Right ventricle myocardium superior (tissue), 1 donor: ENCODE measurements around the gene DPPA2. TPM values are rescaled to one million over a fixed set of nuclear protein-coding genes. Genes with fewer than 3 reads are reported as not detected.

Experiments
- ATAC-seq: fragments of 200-7000 bp; cut with Tn5 transposase; one replicate; pipeline ENCODE4 v1.9.1; 2020; ENCODE audit warnings: mild to moderate bottlenecking; ENCODE audit not compliant: poor library complexity
- DNase-seq: peaks from one replicate; pipeline ENCODE4 v3.0.0-alpha.2; 2020
- intact Hi-C: fragments of 100-400 bp; cut with DNase I; formaldehyde crosslinking; loops from one replicate; pipeline ENCODE4 v1.11.2; 2022
- total RNA-seq: library from RNA; stranded (reverse); fragmentation: NEBNext Ultra II Directional; extraction: Animal tissue kit (Norgen Biotek cat#: 25700); gene quantifications from one replicate; pipeline ENCODE4 v1.2.1, GENCODE V29; 2021
- donor health status: DM: no; HTN: yes; CAD: no; lungs with severe emphysema.

Gene DPPA2
- total RNA-seq, 1 donor from 2014 or later: not detected

DNA sequence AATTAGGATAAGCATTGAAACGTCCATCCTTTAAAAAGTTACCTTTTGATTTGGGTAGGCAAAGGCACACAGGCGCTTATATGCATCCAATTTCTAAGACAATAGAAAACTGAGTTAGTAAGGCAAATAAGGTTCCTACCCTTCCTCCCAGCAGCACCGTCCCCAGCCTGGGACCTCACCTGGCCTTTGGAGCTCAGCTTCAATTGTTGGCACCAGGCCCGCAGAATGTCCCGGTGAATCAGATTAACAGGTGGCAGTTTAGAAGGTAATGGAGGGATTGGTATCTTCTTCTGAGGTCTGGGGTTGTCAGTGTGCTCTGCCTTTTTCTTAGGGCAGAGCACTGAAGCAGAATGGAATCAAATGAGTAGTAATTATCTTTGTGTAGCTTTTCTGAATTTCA is 15.4 kb upstream of the DPPA2 start:
- intact Hi-C loops: no loop called here
- ATAC-seq (no peak), DNase-seq (no peak)

DNA sequence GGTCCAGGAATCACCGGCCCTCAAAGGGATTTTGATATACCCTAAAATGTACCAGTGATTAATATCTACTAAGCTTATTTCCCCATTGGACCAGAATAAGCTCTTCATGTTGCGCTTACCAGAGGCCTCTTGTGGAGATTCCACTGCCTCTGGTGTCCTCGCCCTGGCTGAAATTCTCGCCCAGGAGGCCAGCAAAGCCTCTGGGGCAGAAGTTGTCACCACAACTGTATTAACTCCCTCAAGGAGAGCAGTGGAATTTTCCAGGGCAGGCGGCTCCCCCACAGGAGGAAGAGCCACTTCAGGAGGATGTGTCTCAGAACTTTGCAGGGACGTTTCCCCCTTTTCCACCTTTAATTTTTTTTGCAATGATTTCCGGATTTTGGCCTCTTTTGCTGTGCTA is 14.1 kb upstream of the DPPA2 start:
- intact Hi-C loops: no loop called here

GRCh38 chr3:109328202-109328601 is 11.9 kb upstream of the DPPA2 start:
- intact Hi-C loops: no loop called here
- no peak for ATAC-seq

More for the DNA sequence above, 14.1 kb upstream of the DPPA2 start:
- ATAC-seq (no peak), DNase-seq (no peak)

DNA sequence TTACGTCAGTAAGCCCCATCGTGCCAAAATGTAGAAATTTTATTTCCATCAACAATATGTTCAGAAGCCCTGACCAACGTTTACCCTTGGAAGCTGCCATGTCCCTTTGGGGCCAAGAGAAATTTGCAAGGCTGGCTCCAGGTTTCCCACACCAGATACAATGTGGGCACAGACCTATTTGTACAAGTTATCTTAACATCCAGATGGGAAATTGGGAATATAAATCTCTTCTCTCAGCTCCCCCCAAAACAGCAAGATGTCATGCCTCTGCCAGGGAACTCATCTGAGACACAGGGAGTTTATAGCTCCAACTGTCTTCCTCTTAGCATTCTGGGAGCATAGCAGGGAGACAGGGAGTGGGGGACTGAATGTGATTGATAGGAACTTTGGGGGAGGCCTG is 9.3 kb upstream of the DPPA2 start:
- DNase-seq (no peak), ATAC-seq (no peak)
- intact Hi-C loops: no loop called here

More at GRCh38 chr3:109328202-109328601, 11.9 kb upstream of the DPPA2 start:
- DNase-seq: no peak

DNA sequence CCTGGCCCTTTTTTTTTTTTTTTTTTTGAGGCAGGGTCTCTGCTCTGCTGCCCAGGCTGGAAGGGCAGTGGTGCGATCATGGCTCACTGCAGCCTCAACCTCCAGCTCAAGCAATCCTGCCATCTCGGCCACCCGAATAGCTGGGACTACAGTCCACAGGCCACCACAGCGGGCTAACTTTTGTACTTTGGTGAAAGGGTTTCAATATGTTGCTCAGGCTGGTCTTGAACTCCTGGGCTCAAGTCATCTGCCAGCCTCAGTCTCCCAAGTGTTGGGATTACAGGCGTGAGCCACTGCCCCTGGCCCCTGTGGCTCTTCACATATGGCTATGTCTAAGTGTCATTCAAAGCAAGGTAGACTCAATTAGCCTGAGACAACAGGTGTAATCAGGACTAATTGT is 8.8 kb upstream of the DPPA2 start:
- intact Hi-C loops: no loop called here
- no peak for ATAC-seq
- DNase-seq: no peak

GRCh38 chr3:109313061-109313460 is 3.3 kb downstream of the DPPA2 start:
- no peak for ATAC-seq
- DNase-seq: no peak
- intact Hi-C loops: no loop called here

- DNase-seq (no peak), ATAC-seq (no peak)
- intact Hi-C loops: no loop called here
Measured at GRCh38 chr3:109297496-109297895, 18.8 kb downstream of the DPPA2 start.

DNA sequence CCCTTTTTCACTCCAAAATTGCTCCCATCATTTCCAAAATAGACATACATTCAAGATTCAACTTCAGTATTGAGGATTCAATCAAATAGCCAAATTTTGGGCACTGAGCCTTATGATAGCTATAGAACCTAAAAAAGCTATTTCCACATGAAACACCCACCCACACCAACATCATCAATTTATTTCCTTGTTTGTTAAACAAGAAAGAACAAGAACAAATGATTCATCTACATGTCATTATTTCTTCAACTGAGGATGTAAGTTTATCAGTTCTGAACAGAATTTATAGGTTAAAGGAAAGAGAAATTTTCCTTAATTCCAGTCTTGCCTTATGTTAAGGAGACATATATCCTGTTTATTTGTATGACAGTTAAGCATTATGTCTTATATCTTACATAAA is 32.2 kb downstream of the DPPA2 start:
- ATAC-seq (no peak), DNase-seq (no peak)
- intact Hi-C loops: no loop called here

GRCh38 chr3:109278546-109278945 is 37.8 kb downstream of the DPPA2 start:
- DNase-seq: no peak
- ATAC-seq: no peak
- intact Hi-C loops: no loop called here

DNA sequence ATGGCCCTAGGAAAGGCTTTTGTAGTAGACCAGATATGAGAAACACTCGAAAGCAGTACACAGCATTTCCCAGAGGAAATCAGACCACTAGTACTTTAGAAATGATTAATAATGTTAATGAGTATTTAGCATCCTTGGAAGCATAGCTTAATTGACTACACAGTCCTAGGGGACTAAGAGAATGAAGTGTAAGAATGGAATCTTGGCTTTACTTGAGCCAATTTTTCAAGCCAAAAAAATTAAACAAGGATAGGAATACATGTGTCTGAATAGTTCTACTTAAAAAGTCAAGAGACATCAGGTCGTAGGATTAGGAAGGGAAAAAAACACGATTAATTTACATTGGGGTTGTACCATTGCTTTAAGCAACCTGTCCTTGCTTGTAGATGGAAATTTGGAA is 38.2 kb downstream of the DPPA2 start:
- intact Hi-C loops: no loop called here
- DNase-seq (no peak), ATAC-seq (no peak)

- ATAC-seq (no peak), DNase-seq (no peak)
- intact Hi-C loops: no loop called here
Measured at GRCh38 chr3:109275702-109276293, 40.5 kb downstream of the DPPA2 start.

DNA sequence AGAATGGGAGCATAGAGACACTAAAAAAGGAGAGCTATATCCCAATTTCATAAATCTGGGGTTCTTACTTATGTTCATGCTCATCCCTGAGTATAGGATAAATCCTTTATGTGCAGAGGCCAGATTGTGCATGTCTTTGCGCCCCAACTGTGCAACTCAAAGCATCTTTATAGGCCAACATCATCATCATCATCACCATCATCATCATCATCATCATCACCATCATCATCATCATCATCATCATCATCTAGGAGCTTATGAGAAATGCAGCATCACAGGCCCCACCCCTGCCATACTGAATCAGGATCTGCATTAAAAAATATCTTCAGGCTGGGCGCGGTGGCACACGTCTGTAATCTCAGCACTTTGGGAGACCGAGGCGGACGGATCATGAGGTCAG is 45.5 kb downstream of the DPPA2 start:
- intact Hi-C loops: no loop called here
- ATAC-seq (no peak), DNase-seq (no peak)

DNA sequence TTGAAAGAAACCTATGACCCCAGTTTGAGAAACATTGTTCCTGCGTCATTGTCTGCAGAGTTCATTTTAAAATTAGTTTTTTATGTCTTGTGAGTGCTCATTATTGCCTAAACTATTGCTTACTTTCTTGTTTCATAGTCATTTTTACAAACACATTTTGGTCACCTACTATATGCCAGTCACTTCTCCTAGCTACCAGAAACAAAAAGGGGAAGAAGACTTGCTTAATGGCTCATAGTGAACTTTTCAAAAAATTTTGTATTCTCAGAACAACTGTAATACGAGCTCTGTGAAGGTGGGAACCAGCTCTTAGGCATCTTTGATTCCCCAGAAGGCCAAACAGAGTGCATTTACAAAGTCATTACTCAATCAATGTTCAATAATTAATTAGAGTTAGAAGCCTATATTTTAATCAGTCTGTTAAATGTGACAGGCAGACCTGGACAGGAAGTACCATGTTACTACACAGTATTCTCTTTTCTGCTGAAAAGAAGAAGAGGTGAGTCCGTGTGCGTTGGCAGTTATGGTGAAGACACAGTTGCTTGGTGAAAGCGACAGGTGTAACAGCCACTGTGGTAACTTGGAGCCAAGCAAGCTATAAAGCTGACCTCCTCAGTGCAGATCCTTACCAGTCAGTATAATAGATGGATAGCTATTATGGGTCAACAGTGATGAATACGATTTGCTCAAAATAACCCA is 46.6 kb downstream of the DPPA2 start:
- ATAC-seq: no peak
- intact Hi-C loops: no loop called here
- DNase-seq: no peak

GRCh38 chr3:109268181-109268580 is 48.1 kb downstream of the DPPA2 start:
- ATAC-seq (no peak), DNase-seq (no peak)

GRCh38 chr3:109265295-109265694 is 51.0 kb downstream of the DPPA2 start:
- DNase-seq (no peak), ATAC-seq (no peak)
- intact Hi-C loops: no loop called here

More at GRCh38 chr3:109268181-109268580, 48.1 kb downstream of the DPPA2 start:
- intact Hi-C loops: no loop called here

- intact Hi-C loops: no loop called here
- no peak for ATAC-seq
- DNase-seq: no peak
Measured at GRCh38 chr3:109257269-109257668, 59.0 kb downstream of the DPPA2 start.

- ATAC-seq: no peak
- intact Hi-C loops: no loop called here
Measured at GRCh38 chr3:109254770-109255169, 61.5 kb downstream of the DPPA2 start.

DNA sequence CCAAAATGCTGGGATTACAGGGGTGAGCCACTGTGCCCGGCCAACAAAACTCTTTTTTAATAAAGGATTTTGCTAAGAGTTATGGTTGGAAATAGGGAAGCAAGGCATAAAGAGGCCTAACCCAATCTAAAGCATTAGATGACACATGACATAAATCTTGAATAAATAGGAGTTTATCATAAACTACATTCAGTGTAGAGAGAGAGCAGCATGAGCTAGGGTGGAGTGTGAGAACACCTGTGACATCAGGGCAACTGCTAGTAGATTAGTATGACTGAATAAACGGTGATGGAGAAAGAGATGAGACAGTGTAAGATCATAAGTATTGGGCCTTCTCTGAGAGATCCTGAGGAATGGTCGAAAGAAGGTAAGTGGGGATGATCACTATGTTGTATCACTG is 63.7 kb downstream of the DPPA2 start:
- DNase-seq (no peak), ATAC-seq (no peak)
- intact Hi-C loops: no loop called here

More at GRCh38 chr3:109254770-109255169, 61.5 kb downstream of the DPPA2 start:
- DNase-seq: no peak
